SK-N-SH treated with all-trans-retinoic acid at 6 μM for 48 hours (cell line): ENCODE results near the gene PRXL2B.

ENCODE experiments used
- ATAC-seq: fragments of 200-7000 bp; cut with Tn5 transposase; 3 replicates; pipeline ENCODE4 v1.9.1; 2020; ENCODE audit warnings: mild to moderate bottlenecking, moderate library complexity
- BACH2 ChIP-seq: fragments of 250-450 bp; sonication (Bioruptor Pico); IDR thresholded peaks from 2 replicates; pipeline ENCODE4 v1.9.0; 2021; ENCODE audit warnings: mild to moderate bottlenecking, borderline replicate concordance
- CSDC2 ChIP-seq: fragments of 250-450 bp; sonication (Bioruptor Pico); IDR thresholded peaks from 2 replicates; pipeline ENCODE4 v1.5.0; 2020; ENCODE audit warnings: mild to moderate bottlenecking, moderate library complexity
- ESRRG ChIP-seq: fragments of 250-450 bp; sonication (Bioruptor Pico); IDR thresholded peaks from 2 replicates; pipeline ENCODE4 v1.6.1; 2021; ENCODE audit warnings: mild to moderate bottlenecking
- ISL1 ChIP-seq: fragments of 250-450 bp; sonication (Bioruptor Pico); IDR thresholded peaks from 2 replicates; pipeline ENCODE4 v2.1.2; 2022; ENCODE audit warnings: mild to moderate bottlenecking, moderate library complexity
- OSR1 ChIP-seq: fragments of 250-450 bp; sonication (Bioruptor Pico); IDR thresholded peaks from 2 replicates; pipeline ENCODE4 v1.8.0; 2022; ENCODE audit warnings: moderate library complexity, mild to moderate bottlenecking, inconsistent platforms
- RARB ChIP-seq: fragments of 250-450 bp; sonication (Bioruptor Pico); IDR thresholded peaks from 2 replicates; pipeline ENCODE4 v1.8.0; 2021; ENCODE audit warnings: mild to moderate bottlenecking, moderate library complexity
- TCF4 ChIP-seq: fragments of 250-450 bp; sonication (Bioruptor Pico); IDR thresholded peaks from 2 replicates; pipeline ENCODE4 v1.8.0; 2021; ENCODE audit warnings: mild to moderate bottlenecking, moderate library complexity, borderline replicate concordance
- ZC3H10 ChIP-seq: fragments of 250-450 bp; sonication (Bioruptor Pico); IDR thresholded peaks from 2 replicates; pipeline ENCODE4 v1.5.1; 2021; ENCODE audit warnings: mild to moderate bottlenecking, moderate library complexity
- ZFP3 ChIP-seq: fragments of 250-450 bp; sonication (Bioruptor Pico); IDR thresholded peaks from 2 replicates; pipeline ENCODE4 v1.5.0; 2020; ENCODE audit warnings: mild to moderate bottlenecking, moderate library complexity
- ZNF70 ChIP-seq: fragments of 450-650 bp; formaldehyde crosslinking; IDR thresholded peaks from 2 replicates; pipeline ENCODE4 v1.5.0; 2020; ENCODE audit warnings: mild to moderate bottlenecking, moderate library complexity
- TF ChIP-seq, protein P1 (sequence below): fragments of 250-450 bp; sonication (Bioruptor Pico); IDR thresholded peaks from 2 replicates; pipeline ENCODE4 v1.8.0; 2021; ENCODE audit warnings: low read depth, mild to moderate bottlenecking, moderate library complexity, borderline replicate concordance
- TF ChIP-seq, protein P2 (sequence below): fragments of 250-450 bp; sonication (Bioruptor Pico); IDR thresholded peaks from 2 replicates; pipeline ENCODE4 v1.8.0; 2020; ENCODE audit warnings: mild to moderate bottlenecking, moderate library complexity, borderline replicate concordance
- TF ChIP-seq, protein P3 (sequence below): fragments of 250-450 bp; sonication (Bioruptor Pico); IDR thresholded peaks from 2 replicates; pipeline ENCODE4 v1.5.1; 2021; ENCODE audit warnings: mild to moderate bottlenecking, moderate library complexity
- TF ChIP-seq, protein P4 (sequence below): fragments of 250-450 bp; sonication (Bioruptor Pico); IDR thresholded peaks from 2 replicates; pipeline ENCODE4 v1.5.0; 2020; ENCODE audit warnings: mild to moderate bottlenecking, moderate library complexity

PRXL2B gene

DNA sequence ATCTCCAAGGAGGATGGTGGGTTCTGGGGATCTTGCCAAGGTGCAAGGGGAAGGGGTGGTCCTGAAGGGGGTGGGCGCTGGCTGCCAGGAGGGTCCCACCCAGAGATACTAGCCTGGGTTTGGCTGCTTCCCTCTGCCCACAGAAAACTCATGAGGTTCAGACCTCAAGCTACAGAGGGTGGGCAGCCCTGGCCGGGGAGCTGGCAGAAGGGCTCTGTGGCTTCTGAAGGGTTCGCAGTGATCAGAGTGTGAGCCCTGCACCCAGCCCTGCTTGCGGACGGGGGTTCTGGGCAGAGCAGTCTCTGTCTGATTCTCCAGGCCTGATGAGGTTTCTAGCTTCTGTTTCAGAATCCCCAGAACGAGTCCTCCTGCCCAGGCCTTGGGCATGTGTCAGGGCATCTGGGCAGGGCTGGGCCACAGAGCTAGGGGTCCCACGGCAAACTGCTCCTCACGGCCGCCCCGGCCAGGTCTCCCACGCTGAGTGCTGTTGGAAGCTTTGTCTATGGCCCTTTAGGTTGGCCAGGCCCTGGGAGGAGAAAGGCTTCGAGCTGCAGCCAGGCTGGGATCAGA lies 46.9 kb downstream of the PRXL2B start (continued):
- TF ChIP-seq OSR1 (CRISPR knock-in tag), result no peak
- TF ChIP-seq, protein P1, sequence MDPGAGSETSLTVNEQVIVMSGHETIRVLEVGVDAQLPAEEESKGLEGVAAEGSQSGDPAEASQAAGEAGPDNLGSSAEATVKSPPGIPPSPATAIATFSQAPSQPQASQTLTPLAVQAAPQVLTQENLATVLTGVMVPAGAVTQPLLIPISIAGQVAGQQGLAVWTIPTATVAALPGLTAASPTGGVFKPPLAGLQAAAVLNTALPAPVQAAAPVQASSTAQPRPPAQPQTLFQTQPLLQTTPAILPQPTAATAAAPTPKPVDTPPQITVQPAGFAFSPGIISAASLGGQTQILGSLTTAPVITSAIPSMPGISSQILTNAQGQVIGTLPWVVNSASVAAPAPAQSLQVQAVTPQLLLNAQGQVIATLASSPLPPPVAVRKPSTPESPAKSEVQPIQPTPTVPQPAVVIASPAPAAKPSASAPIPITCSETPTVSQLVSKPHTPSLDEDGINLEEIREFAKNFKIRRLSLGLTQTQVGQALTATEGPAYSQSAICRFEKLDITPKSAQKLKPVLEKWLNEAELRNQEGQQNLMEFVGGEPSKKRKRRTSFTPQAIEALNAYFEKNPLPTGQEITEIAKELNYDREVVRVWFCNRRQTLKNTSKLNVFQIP (CRISPR knock-in tag), result no peak
- TF ChIP-seq, all 23 proteins: peak for 0

DNA sequence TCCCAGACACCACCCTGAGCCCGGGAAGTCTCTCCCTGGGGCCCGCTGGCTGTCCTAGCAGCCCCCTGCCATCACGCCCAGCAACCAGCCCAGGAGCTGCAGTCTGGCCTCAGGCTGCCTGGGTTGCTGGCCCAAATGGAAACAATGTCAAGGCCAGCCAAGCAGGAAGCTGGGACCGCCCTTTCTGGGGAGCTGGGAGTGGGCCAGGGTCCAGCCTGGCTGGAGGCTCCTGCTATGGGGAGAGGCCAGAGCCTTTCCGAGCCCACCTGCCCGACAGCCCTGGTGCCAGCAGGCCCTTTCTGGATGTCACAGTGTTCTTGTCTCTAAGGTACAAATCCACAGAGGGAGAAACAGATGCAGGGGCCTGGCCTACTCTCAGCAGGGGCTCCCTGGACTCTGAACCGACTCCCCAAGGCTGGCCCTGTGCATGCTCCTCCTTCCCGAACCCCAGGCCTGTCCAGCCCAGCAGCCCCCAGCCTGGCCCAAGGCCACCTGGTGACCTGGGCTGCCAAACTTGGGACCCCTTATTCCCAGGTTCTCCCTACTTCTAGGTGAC lies 47.4 kb downstream of the PRXL2B start:
- TF ChIP-seq, protein P2, sequence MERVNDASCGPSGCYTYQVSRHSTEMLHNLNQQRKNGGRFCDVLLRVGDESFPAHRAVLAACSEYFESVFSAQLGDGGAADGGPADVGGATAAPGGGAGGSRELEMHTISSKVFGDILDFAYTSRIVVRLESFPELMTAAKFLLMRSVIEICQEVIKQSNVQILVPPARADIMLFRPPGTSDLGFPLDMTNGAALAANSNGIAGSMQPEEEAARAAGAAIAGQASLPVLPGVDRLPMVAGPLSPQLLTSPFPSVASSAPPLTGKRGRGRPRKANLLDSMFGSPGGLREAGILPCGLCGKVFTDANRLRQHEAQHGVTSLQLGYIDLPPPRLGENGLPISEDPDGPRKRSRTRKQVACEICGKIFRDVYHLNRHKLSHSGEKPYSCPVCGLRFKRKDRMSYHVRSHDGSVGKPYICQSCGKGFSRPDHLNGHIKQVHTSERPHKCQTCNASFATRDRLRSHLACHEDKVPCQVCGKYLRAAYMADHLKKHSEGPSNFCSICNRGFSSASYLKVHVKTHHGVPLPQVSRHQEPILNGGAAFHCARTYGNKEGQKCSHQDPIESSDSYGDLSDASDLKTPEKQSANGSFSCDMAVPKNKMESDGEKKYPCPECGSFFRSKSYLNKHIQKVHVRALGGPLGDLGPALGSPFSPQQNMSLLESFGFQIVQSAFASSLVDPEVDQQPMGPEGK (CRISPR knock-in tag), result no peak
- TF ChIP-seq ISL1 (CRISPR knock-in tag) (no peak), BACH2 (CRISPR knock-in tag) (no peak), ESRRG (no peak), ZNF70 (CRISPR knock-in tag) (no peak), CSDC2 (CRISPR knock-in tag) (no peak), TCF4 (CRISPR knock-in tag) (no peak)
- TF ChIP-seq, protein P3, sequence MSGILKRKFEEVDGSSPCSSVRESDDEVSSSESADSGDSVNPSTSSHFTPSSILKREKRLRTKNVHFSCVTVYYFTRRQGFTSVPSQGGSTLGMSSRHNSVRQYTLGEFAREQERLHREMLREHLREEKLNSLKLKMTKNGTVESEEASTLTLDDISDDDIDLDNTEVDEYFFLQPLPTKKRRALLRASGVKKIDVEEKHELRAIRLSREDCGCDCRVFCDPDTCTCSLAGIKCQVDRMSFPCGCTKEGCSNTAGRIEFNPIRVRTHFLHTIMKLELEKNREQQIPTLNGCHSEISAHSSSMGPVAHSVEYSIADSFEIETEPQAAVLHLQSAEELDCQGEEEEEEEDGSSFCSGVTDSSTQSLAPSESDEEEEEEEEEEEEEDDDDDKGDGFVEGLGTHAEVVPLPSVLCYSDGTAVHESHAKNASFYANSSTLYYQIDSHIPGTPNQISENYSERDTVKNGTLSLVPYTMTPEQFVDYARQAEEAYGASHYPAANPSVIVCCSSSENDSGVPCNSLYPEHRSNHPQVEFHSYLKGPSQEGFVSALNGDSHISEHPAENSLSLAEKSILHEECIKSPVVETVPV (CRISPR knock-in tag), result no peak
- TF ChIP-seq, protein P4, sequence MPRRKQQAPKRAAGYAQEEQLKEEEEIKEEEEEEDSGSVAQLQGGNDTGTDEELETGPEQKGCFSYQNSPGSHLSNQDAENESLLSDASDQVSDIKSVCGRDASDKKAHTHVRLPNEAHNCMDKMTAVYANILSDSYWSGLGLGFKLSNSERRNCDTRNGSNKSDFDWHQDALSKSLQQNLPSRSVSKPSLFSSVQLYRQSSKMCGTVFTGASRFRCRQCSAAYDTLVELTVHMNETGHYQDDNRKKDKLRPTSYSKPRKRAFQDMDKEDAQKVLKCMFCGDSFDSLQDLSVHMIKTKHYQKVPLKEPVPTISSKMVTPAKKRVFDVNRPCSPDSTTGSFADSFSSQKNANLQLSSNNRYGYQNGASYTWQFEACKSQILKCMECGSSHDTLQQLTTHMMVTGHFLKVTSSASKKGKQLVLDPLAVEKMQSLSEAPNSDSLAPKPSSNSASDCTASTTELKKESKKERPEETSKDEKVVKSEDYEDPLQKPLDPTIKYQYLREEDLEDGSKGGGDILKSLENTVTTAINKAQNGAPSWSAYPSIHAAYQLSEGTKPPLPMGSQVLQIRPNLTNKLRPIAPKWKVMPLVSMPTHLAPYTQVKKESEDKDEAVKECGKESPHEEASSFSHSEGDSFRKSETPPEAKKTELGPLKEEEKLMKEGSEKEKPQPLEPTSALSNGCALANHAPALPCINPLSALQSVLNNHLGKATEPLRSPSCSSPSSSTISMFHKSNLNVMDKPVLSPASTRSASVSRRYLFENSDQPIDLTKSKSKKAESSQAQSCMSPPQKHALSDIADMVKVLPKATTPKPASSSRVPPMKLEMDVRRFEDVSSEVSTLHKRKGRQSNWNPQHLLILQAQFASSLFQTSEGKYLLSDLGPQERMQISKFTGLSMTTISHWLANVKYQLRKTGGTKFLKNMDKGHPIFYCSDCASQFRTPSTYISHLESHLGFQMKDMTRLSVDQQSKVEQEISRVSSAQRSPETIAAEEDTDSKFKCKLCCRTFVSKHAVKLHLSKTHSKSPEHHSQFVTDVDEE, result no peak
- no peak for ATAC-seq

DNA sequence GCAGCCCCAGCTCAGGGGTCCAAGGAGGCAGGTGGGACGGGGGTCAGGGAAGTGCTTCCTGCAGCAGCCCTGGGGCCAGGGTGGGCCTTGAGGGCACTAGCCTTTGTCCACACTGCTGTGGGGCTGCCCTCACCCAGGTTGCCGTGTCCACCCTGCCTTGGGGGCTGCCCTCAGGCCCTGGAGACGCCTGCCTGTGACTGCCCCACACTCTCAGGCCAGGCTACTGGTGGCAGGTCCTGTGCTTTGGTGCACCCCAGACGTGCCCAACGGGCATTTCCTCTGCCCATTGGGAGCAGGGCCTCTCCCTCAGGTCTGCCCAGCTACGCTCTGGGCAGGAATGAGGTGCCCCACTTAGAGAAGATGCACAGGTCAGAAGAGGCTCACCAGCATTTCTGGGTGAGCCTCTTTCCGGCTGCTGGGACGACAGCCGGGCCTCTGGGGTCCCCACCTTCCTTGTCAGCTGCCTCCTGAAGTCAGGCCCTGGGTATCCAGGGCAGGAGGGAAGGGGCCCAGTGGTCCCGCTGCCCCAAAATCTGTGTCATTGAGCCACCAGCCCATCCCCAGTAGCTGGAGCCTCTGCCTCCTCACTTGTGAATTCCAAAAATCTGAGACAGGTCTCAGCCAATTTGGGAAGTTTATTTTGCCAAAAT lies 48.9 kb downstream of the PRXL2B start:
- TF ChIP-seq, protein P3 (CRISPR knock-in tag), result no peak
- TF ChIP-seq ESRRG (no peak), OSR1 (CRISPR knock-in tag) (no peak), CSDC2 (CRISPR knock-in tag) (no peak), ISL1 (CRISPR knock-in tag) (no peak), ZC3H10 (CRISPR knock-in tag) (no peak)
- TF ChIP-seq, all 23 proteins: peak for 0

DNA sequence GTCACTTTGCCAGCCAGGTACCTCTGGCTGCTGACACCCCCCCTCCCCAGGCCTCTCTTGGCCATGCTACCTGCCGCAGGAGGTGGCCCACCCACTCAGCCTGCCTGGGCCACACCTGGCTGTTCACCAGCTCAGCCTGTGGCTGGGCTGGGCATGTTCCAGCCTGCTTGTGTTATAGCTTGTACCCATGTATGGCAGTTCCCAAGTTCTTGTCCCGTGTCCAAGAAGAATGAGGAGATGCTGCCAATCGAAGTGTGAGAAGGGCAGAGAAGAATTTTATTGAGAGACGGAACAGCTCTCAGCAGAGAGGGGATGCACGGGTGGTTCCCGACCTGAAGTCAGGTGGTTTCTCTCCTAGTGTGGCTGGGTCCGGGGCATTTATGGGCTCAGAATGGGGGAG lies 50.2 kb downstream of the PRXL2B start:
- no peak for ATAC-seq
- no peak for TF ChIP-seq RARB (CRISPR knock-in tag)
- TF ChIP-seq ZFP3 (CRISPR knock-in tag), result no peak
- no peak for TF ChIP-seq ZNF70 (CRISPR knock-in tag)
- no peak for TF ChIP-seq CSDC2 (CRISPR knock-in tag)
- TF ChIP-seq, protein P3 (CRISPR knock-in tag), result no peak
- TF ChIP-seq, protein P2 (CRISPR knock-in tag), result no peak

More for the DNA sequence above, 48.9 kb downstream of the PRXL2B start:
- ATAC-seq, result no peak
